Thyroid gland (tissue), 4 donors: ENCODE measurements around the gene OVCA2.

Experiments used
- POLR2A ChIP-seq, 2 donors: fragments of 450-650 bp; IDR thresholded peaks; one replicate each; pipeline ENCODE4 v1.6.1; 2017; ENCODE audit warnings: antibody characterized with exemption in 2 of 2, mild to moderate bottlenecking in 2 of 2, moderate library complexity in 1 of 2
- TF ChIP-seq, protein P1 (sequence below), 6 experiments: fragments of 200-600 bp in 3 of 6; fragments of 450-650 bp in 3 of 6; sonication (generic) in 3 of 6; IDR thresholded peaks; one replicate each; pipeline ENCODE4 v1.5.1; 2016 to 2019; ENCODE audit warnings: antibody characterized with exemption in 6 of 6, mild to moderate bottlenecking in 2 of 6, inconsistent platforms in 1 of 6, moderate library complexity in 1 of 6

DNA sequence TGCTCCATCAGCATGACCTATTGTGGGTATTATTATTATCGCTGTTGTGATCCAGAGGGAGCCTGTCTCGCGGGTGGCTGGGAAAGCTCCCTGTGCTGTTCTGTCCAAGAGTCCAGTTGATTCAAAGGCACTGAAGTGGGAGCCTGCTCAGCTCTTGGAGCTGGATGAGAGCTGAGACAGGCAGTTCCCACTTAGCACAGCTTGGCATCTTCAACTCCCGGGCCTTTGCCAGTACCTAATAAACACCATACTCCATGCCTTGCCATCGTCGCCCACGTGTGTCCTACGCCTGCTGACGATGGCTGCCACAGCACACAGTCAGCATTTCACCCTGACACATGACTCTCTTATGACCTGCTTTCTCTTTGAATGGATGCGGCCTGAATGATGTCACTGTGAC lies 49.3 kb upstream of the OVCA2 start:
- peak in 1 of 2 donors; percentile 18 for TF ChIP-seq POLR2A (IDR thresholded peaks at IDR 0.05)
- TF ChIP-seq, protein P1, sequence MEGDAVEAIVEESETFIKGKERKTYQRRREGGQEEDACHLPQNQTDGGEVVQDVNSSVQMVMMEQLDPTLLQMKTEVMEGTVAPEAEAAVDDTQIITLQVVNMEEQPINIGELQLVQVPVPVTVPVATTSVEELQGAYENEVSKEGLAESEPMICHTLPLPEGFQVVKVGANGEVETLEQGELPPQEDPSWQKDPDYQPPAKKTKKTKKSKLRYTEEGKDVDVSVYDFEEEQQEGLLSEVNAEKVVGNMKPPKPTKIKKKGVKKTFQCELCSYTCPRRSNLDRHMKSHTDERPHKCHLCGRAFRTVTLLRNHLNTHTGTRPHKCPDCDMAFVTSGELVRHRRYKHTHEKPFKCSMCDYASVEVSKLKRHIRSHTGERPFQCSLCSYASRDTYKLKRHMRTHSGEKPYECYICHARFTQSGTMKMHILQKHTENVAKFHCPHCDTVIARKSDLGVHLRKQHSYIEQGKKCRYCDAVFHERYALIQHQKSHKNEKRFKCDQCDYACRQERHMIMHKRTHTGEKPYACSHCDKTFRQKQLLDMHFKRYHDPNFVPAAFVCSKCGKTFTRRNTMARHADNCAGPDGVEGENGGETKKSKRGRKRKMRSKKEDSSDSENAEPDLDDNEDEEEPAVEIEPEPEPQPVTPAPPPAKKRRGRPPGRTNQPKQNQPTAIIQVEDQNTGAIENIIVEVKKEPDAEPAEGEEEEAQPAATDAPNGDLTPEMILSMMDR (IDR thresholded peaks at IDR 0.05): no peak
